ENCODE data around the gene TLL1.

DNA sequence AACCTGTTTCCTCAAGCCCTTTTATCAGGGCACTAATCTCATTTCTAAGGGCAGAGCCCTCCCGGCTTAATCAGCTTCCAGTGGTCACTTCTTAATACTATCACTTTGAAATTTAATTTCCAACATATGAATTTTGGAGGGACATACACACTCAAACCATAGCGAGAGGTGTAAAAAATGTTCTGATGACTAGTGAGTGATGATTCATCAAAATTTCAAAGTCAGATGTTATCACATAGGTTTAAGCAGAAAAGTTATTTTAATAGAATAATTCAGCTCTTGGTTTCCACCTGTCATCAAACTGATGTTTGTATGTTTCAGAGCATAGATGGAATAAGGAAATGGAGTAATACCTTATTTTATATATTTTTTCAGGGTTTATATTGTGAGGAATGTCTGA is 161.9 kb downstream of the TLL1 start:
- no peak for TF ChIP-seq CBFB (CRISPR knock-in tag; IDR thresholded peaks at IDR 0.05; ENCODE audit: low read depth)
- no peak for TF ChIP-seq SMAD4 (CRISPR knock-in tag; IDR thresholded peaks at IDR 0.05)
- TF ChIP-seq, protein P1, sequence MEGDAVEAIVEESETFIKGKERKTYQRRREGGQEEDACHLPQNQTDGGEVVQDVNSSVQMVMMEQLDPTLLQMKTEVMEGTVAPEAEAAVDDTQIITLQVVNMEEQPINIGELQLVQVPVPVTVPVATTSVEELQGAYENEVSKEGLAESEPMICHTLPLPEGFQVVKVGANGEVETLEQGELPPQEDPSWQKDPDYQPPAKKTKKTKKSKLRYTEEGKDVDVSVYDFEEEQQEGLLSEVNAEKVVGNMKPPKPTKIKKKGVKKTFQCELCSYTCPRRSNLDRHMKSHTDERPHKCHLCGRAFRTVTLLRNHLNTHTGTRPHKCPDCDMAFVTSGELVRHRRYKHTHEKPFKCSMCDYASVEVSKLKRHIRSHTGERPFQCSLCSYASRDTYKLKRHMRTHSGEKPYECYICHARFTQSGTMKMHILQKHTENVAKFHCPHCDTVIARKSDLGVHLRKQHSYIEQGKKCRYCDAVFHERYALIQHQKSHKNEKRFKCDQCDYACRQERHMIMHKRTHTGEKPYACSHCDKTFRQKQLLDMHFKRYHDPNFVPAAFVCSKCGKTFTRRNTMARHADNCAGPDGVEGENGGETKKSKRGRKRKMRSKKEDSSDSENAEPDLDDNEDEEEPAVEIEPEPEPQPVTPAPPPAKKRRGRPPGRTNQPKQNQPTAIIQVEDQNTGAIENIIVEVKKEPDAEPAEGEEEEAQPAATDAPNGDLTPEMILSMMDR (IDR thresholded peaks at IDR 0.05): no peak
- TF ChIP-seq, protein P2, sequence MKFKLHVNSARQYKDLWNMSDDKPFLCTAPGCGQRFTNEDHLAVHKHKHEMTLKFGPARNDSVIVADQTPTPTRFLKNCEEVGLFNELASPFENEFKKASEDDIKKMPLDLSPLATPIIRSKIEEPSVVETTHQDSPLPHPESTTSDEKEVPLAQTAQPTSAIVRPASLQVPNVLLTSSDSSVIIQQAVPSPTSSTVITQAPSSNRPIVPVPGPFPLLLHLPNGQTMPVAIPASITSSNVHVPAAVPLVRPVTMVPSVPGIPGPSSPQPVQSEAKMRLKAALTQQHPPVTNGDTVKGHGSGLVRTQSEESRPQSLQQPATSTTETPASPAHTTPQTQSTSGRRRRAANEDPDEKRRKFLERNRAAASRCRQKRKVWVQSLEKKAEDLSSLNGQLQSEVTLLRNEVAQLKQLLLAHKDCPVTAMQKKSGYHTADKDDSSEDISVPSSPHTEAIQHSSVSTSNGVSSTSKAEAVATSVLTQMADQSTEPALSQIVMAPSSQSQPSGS (CRISPR knock-in tag; IDR thresholded peaks at IDR 0.05; ENCODE audit: borderline replicate concordance, low read depth): no peak
- TF ChIP-seq, protein P3, sequence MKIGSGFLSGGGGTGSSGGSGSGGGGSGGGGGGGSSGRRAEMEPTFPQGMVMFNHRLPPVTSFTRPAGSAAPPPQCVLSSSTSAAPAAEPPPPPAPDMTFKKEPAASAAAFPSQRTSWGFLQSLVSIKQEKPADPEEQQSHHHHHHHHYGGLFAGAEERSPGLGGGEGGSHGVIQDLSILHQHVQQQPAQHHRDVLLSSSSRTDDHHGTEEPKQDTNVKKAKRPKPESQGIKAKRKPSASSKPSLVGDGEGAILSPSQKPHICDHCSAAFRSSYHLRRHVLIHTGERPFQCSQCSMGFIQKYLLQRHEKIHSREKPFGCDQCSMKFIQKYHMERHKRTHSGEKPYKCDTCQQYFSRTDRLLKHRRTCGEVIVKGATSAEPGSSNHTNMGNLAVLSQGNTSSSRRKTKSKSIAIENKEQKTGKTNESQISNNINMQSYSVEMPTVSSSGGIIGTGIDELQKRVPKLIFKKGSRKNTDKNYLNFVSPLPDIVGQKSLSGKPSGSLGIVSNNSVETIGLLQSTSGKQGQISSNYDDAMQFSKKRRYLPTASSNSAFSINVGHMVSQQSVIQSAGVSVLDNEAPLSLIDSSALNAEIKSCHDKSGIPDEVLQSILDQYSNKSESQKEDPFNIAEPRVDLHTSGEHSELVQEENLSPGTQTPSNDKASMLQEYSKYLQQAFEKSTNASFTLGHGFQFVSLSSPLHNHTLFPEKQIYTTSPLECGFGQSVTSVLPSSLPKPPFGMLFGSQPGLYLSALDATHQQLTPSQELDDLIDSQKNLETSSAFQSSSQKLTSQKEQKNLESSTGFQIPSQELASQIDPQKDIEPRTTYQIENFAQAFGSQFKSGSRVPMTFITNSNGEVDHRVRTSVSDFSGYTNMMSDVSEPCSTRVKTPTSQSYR (CRISPR knock-in tag; IDR thresholded peaks at IDR 0.05): no peak
- no peak for TF ChIP-seq JUN (CRISPR knock-in tag; IDR thresholded peaks at IDR 0.05)

All from WTC11 (cell line).